ENCODE data around the gene GPS2. TPM values are rescaled to one million over a fixed set of nuclear protein-coding genes. Genes with fewer than 3 reads are reported as not detected.

The GPS2 gene
- total RNA-seq, 2 experiments from 2014 or later, result 86.3 to 88.0 TPM

- Mint-ChIP-seq H3K9me3 (ENCODE audit: insufficient read depth) (no peaks in the 10 kb centered on the region), H3K4me1 (ENCODE audit: low read depth) (peaks cover 46% of the 10 kb centered on the region), H3K27ac (peak overlapping the region; percentile 99), H3K4me3 (peak overlapping the region; percentile 93), H3K27me3 (ENCODE audit: low read depth) (no peaks in the 10 kb centered on the region), H3K36me3 (ENCODE audit: low read depth) (peaks cover 45% of the 10 kb centered on the region)
- peak; percentile 63 for DNase-seq
- peak; percentile 6 for ATAC-seq
- CTCF ChIA-PET, result interaction anchor here (1.0 to 1.4 kb wide), 2 partner anchors 28 to 87 kb away, joined by 3 to 4 read pairs; partner anchors contain the start of gene ACAP1
- POLR2A ChIA-PET, result interaction anchor here (0.7 to 4.5 kb wide), 7 partner anchors 22 to 40 kb away, joined by 3 to 29 read pairs (median 3); partner anchors contain the start of genes ACAP1, NEURL4 and SLC2A4
Observed at GRCh38 chr17:7307686-7308624, 7.2 kb downstream of the GPS2 start.

GRCh38 chr17:7306911-7307685 is 8.1 kb downstream of the GPS2 start, which contains the start of gene EIF5A:
Gene EIF5A (plus strand): TSS chr17:7307628. CDS start chr17:7309636, 2,008 bp downstream.
- Mint-ChIP-seq H3K27me3 (ENCODE audit: low read depth) (peaks cover under 1% of the 10 kb centered on the region), H3K9me3 (ENCODE audit: insufficient read depth) (no peaks in the 10 kb centered on the region), H3K4me1 (ENCODE audit: low read depth) (peaks cover 38% of the 10 kb centered on the region), H3K27ac (peak within 1 kb of the TSS; percentile 99), H3K36me3 (ENCODE audit: low read depth) (peaks cover 38% of the 10 kb centered on the region), H3K4me3 (peak within 1 kb of the TSS; percentile 93)
- DNase-seq (peak; percentile 100), ATAC-seq (peak; percentile 86)
- ChIA-PET CTCF (interaction anchor here (2.5 kb wide), 1 partner anchor 11 kb away, joined by 14 read pairs; no protein-coding TSS in a partner anchor), POLR2A (interaction anchor here (0.6 kb wide), 1 partner anchor 29 kb away, joined by 3 read pairs; the partner anchor contains the start of gene ACAP1)

DNA sequence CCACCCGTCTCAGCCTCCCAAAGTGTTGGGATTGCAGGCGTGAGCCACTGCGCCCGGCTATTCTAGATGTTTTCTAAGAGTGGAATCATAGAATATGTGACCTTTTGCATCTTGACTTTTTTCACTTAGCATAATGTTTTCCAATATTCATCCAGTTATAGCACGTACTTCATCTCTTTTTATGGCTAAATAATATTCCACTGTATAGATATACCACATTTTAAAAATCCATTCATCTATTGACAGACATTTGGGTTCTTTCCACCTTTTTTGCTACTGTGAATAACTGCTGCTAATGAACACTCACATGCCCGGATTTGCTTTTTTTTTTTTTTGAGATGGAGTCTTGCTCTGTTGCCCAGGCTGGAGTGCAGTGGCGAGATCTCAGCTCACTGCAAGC is 11.0 kb downstream of the GPS2 start:
- Mint-ChIP-seq H3K9me3 (ENCODE audit: insufficient read depth) (no peaks in the 10 kb centered on the region), H3K4me1 (ENCODE audit: low read depth) (peaks cover 12% of the 10 kb centered on the region), H3K36me3 (ENCODE audit: low read depth) (peaks cover 11% of the 10 kb centered on the region), H3K27me3 (ENCODE audit: low read depth) (peaks cover 11% of the 10 kb centered on the region), H3K4me3 (no peak overlapping the region), H3K27ac (no peak overlapping the region)
- ChIA-PET POLR2A (no interaction called here), CTCF (interaction anchor here (2.5 kb wide), 1 partner anchor 8 kb away, joined by 14 read pairs; no protein-coding TSS in a partner anchor)
- ATAC-seq, result no peak
- DNase-seq, result no peak

GRCh38 chr17:7296189-7296861 is 18.8 kb downstream of the GPS2 start:
- no peak overlapping the region for H3K27ac Mint-ChIP-seq

GRCh38 chr17:7295230-7296180 is 19.7 kb downstream of the GPS2 start:
- Mint-ChIP-seq H3K4me1 (ENCODE audit: low read depth) (peaks cover 30% of the 10 kb centered on the region), H3K4me3 (peak overlapping the region; percentile 71), H3K27ac (no peak overlapping the region), H3K9me3 (ENCODE audit: insufficient read depth) (no peaks in the 10 kb centered on the region), H3K36me3 (ENCODE audit: low read depth) (no peaks in the 10 kb centered on the region), H3K27me3 (ENCODE audit: low read depth) (peaks cover 36% of the 10 kb centered on the region)
- ChIA-PET CTCF (interaction anchor here (1.0 to 4.8 kb wide), 19 partner anchors 7 to 291 kb away, joined by 3 to 81 read pairs (median 6); partner anchors contain the start of genes ACADVL, ACAP1, DLG4 and NEURL4), POLR2A (interaction anchor here (0.9 to 1.3 kb wide), 2 partner anchors 57 to 260 kb away, joined by 3 read pairs; partner anchors contain the start of gene SLC16A13)
- ATAC-seq, result no peak
- no peak for DNase-seq

More at GRCh38 chr17:7296189-7296861, 18.8 kb downstream of the GPS2 start:
- ATAC-seq (peak; percentile 27), DNase-seq (peak; percentile 71)
- Mint-ChIP-seq H3K27me3 (ENCODE audit: low read depth) (peaks cover 38% of the 10 kb centered on the region), H3K4me3 (peak overlapping the region; percentile 34), H3K36me3 (ENCODE audit: low read depth) (no peaks in the 10 kb centered on the region), H3K4me1 (ENCODE audit: low read depth) (peaks cover 30% of the 10 kb centered on the region), H3K9me3 (ENCODE audit: insufficient read depth) (no peaks in the 10 kb centered on the region)
- ChIA-PET POLR2A (interaction anchor here (0.9 to 1.3 kb wide), 3 partner anchors 15 to 261 kb away, joined by 3 read pairs; partner anchors contain the start of gene SLC16A13), CTCF (interaction anchor here (0.6 to 4.8 kb wide), 30 partner anchors 8 to 293 kb away, joined by 3 to 81 read pairs (median 4); partner anchors contain the start of genes ACADVL, ACAP1, DLG4 and GABARAP)

GRCh38 chr17:7294614-7295153 is 20.5 kb downstream of the GPS2 start, which contains the start of gene YBX2:
Gene YBX2 (minus strand): TSS chr17:7294639. CDS start chr17:7294500, 139 bp downstream.
- Mint-ChIP-seq H3K9me3 (ENCODE audit: insufficient read depth) (no peaks in the 10 kb centered on the region), H3K27ac (no peak within 1 kb of the TSS), H3K36me3 (ENCODE audit: low read depth) (no peaks in the 10 kb centered on the region), H3K4me3 (peak within 1 kb of the TSS; percentile 71), H3K27me3 (ENCODE audit: low read depth) (peaks cover 30% of the 10 kb centered on the region), H3K4me1 (ENCODE audit: low read depth) (peaks cover 30% of the 10 kb centered on the region)
- POLR2A ChIA-PET, result no interaction called here
- CTCF ChIA-PET, result no interaction called here
- ATAC-seq (peak; percentile 82), DNase-seq (peak; percentile 85)

DNA sequence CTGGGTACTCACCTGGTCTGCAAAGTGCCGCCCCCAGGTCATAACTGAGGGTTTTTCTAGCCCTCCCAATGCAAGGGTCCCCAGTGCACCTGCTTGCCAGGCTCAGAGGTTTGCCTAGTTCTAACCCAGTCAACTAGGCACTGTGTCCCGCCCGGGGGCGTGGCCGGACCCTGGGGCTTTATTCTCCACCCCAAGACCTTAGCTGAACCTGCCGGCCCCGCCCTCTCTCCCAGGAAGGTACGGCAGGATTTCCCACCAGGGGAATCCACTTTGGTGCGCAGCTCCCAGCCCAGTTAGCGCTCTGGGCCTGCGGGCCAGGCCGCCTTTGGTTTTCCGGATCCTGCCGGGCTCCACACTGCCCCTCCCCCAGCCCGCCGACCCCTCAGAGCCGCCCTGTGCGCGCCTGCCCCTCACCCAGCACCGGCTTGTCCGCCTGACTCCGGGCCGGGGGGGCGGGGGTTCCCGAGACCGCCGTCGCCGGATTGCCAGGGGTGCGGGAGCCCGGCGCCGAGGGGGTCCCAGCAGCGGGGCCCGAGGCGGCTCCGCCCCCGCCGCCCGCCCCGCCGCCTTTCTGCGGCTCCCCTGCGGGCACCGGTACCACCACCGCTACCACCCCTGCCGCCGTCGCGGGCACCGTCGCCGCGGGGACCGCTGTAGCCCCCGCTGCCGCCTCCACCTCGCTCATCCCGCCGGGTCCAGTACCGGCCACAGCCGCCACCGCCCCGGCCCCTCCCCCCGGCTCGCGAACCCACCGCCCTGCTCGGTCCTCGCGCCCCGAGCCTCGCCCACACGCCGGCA is 21.1 kb downstream of the GPS2 start:
- CTCF ChIA-PET, result interaction anchor here (0.6 to 1.2 kb wide), 3 partner anchors 11 to 248 kb away, joined by 3 to 4 read pairs (median 4); no protein-coding TSS in a partner anchor
- POLR2A ChIA-PET, result no interaction called here
- peak; percentile 46 for DNase-seq
- H3K27ac Mint-ChIP-seq, result no peak overlapping the region
- no peaks in the 10 kb centered on the region for H3K36me3 Mint-ChIP-seq (ENCODE audit: low read depth)
- peak overlapping the region; percentile 71 for H3K4me3 Mint-ChIP-seq
- peaks cover 30% of the 10 kb centered on the region for H3K4me1 Mint-ChIP-seq (ENCODE audit: low read depth)
- H3K9me3 Mint-ChIP-seq (ENCODE audit: insufficient read depth), result no peaks in the 10 kb centered on the region
- no peak for ATAC-seq
- peaks cover 30% of the 10 kb centered on the region for H3K27me3 Mint-ChIP-seq (ENCODE audit: low read depth)

GRCh38 chr17:7293159-7293558 is 22.0 kb downstream of the GPS2 start:
- ATAC-seq (no peak), DNase-seq (no peak)
- Mint-ChIP-seq H3K9me3 (ENCODE audit: insufficient read depth) (no peaks in the 10 kb centered on the region), H3K4me3 (no peak overlapping the region), H3K27me3 (ENCODE audit: low read depth) (peaks cover 34% of the 10 kb centered on the region), H3K4me1 (ENCODE audit: low read depth) (peaks cover 30% of the 10 kb centered on the region), H3K27ac (no peak overlapping the region), H3K36me3 (ENCODE audit: low read depth) (no peaks in the 10 kb centered on the region)
- ChIA-PET CTCF (interaction anchor here (0.6 to 2.9 kb wide), 6 partner anchors 11 to 247 kb away, joined by 3 to 14 read pairs (median 4); partner anchors contain the start of gene SLC2A4), POLR2A (no interaction called here)

DNA sequence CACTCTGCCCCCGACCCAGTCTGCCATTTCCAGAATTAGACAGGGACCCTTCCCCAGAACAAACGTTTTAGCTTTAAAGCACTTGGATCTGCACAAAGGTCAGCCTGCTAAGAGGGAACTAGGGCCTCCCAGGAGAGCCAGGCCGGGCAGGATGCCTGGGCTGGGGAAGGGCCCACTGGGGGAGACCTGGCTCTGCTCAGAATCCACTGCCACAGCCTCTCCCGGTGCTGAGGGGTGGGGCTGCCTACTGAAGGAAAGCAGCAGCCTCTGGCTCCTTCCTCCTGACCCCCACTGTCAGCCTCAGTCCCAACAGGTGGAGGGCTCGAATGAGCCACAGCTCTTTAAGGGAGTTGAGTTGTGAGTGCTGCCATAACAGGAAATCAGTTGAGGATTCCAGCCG is 22.4 kb downstream of the GPS2 start:
- no peak overlapping the region for H3K27ac Mint-ChIP-seq
- no peak for ATAC-seq
- H3K9me3 Mint-ChIP-seq (ENCODE audit: insufficient read depth), result no peaks in the 10 kb centered on the region
- peaks cover 30% of the 10 kb centered on the region for H3K4me1 Mint-ChIP-seq (ENCODE audit: low read depth)
- no peak for DNase-seq
- H3K4me3 Mint-ChIP-seq, result no peak overlapping the region
- peaks cover 34% of the 10 kb centered on the region for H3K27me3 Mint-ChIP-seq (ENCODE audit: low read depth)
- no peaks in the 10 kb centered on the region for H3K36me3 Mint-ChIP-seq (ENCODE audit: low read depth)
- CTCF ChIA-PET, result interaction anchor here (0.7 to 2.9 kb wide), 3 partner anchors 11 to 247 kb away, joined by 3 to 14 read pairs (median 4); partner anchors contain the start of gene SLC2A4
- POLR2A ChIA-PET, result interaction anchor here (1.6 kb wide), 1 partner anchor 11 kb away, joined by 8 read pairs; the partner anchor contains the start of gene SLC2A4

Data from activated CD8-positive, alpha-beta T cell treated with anti-CD3 and anti-CD28 coated beads, Interleukin-2, amount 10 ng/mL, durations not matched to agents 7 days and 5 days (primary cell).